Osteocyte (in vitro differentiated cells): ENCODE results near the gene TRPM3. TPM values are rescaled to one million over a fixed set of nuclear protein-coding genes. Genes with fewer than 3 reads are reported as not detected.

Experiments
- DNase-seq: peaks from one replicate; pipeline ENCODE4 v3.0.0; 2021; ENCODE audit warnings: mixed read lengths; ENCODE audit not compliant: unreplicated experiment; ENCODE audit errors: extremely low spot score
- H3K27ac Mint-ChIP-seq: one replicate; pipeline ENCODE4 v1.8.0; 2021; ENCODE audit warnings: mild to moderate bottlenecking, mixed read lengths; ENCODE audit not compliant: unreplicated experiment
- H3K27me3 Mint-ChIP-seq: one replicate; pipeline ENCODE4 v1.8.0; 2021; ENCODE audit warnings: mixed read lengths; ENCODE audit not compliant: unreplicated experiment
- H3K36me3 Mint-ChIP-seq: one replicate; pipeline ENCODE4 v1.8.0; 2021; ENCODE audit warnings: mixed read lengths; ENCODE audit not compliant: unreplicated experiment
- H3K4me1 Mint-ChIP-seq: one replicate; pipeline ENCODE4 v1.8.0; 2021; ENCODE audit warnings: mixed read lengths; ENCODE audit not compliant: unreplicated experiment
- H3K4me3 Mint-ChIP-seq: one replicate; pipeline ENCODE4 v1.8.0; 2021; ENCODE audit warnings: mild to moderate bottlenecking, moderate library complexity, mixed read lengths; ENCODE audit not compliant: unreplicated experiment
- H3K9me3 Mint-ChIP-seq: one replicate; pipeline ENCODE4 v1.8.0; 2021; ENCODE audit warnings: mixed read lengths; ENCODE audit not compliant: unreplicated experiment
- CTCF ChIP-seq: fragments of 200-600 bp; sonication (generic); IDR thresholded peaks from 2 replicates; pipeline ENCODE4 v1.5.0; 2021; ENCODE audit warnings: antibody characterized with exemption, mild to moderate bottlenecking, moderate library complexity
- total RNA-seq: library from RNA; stranded (reverse); gene quantifications from 2 replicates; pipeline ENCODE4 v1.2.1, GENCODE V29; 2021

TRPM3 gene
- total RNA-seq, 1 donor from 2014 or later = 0.05 TPM

GRCh38 chr9:70964861-70965260 is 156.6 kb downstream of the TRPM3 start:
- Mint-ChIP-seq H3K9me3 (no peaks in the 10 kb centered on the region), H3K27ac (no peak overlapping the region), H3K36me3 (no peaks in the 10 kb centered on the region), H3K27me3 (no peaks in the 10 kb centered on the region), H3K4me3 (no peak overlapping the region), H3K4me1 (no peaks in the 10 kb centered on the region)
- no peak for DNase-seq
- TF ChIP-seq CTCF = no peak

- H3K9me3 Mint-ChIP-seq = no peaks in the 10 kb centered on the region
- DNase-seq = no peak
- no peaks in the 10 kb centered on the region for H3K36me3 Mint-ChIP-seq
- TF ChIP-seq CTCF = no peak
- H3K27me3 Mint-ChIP-seq = no peaks in the 10 kb centered on the region
- no peak overlapping the region for H3K27ac Mint-ChIP-seq
- H3K4me3 Mint-ChIP-seq = no peak overlapping the region
- H3K4me1 Mint-ChIP-seq = no peaks in the 10 kb centered on the region
These were observed 157.9 kb downstream of the TRPM3 start for GRCh38 chr9:70963554-70963953.

- Mint-ChIP-seq H3K4me3 (no peak overlapping the region), H3K36me3 (no peaks in the 10 kb centered on the region), H3K9me3 (no peaks in the 10 kb centered on the region), H3K27ac (no peak overlapping the region), H3K4me1 (no peaks in the 10 kb centered on the region), H3K27me3 (no peaks in the 10 kb centered on the region)
- no peak for DNase-seq
- no peak for TF ChIP-seq CTCF
These were observed 158.5 kb downstream of the TRPM3 start for GRCh38 chr9:70962761-70963440.

GRCh38 chr9:70959366-70959765 is 162.1 kb downstream of the TRPM3 start:
- no peaks in the 10 kb centered on the region for H3K36me3 Mint-ChIP-seq
- H3K27ac Mint-ChIP-seq = no peak overlapping the region
- no peak for DNase-seq
- no peak overlapping the region for H3K4me3 Mint-ChIP-seq
- peaks cover 10% of the 10 kb centered on the region for H3K4me1 Mint-ChIP-seq
- H3K27me3 Mint-ChIP-seq = no peaks in the 10 kb centered on the region
- no peak for TF ChIP-seq CTCF
- no peaks in the 10 kb centered on the region for H3K9me3 Mint-ChIP-seq

- H3K27ac Mint-ChIP-seq = peak overlapping the region; percentile 43
- H3K27me3 Mint-ChIP-seq = no peaks in the 10 kb centered on the region
- no peak for TF ChIP-seq CTCF
- peaks cover 31% of the 10 kb centered on the region for H3K4me1 Mint-ChIP-seq
- no peaks in the 10 kb centered on the region for H3K9me3 Mint-ChIP-seq
- no peaks in the 10 kb centered on the region for H3K36me3 Mint-ChIP-seq
- DNase-seq = no peak
- H3K4me3 Mint-ChIP-seq = no peak overlapping the region
These were observed 166.8 kb downstream of the TRPM3 start for GRCh38 chr9:70954596-70955143.
